ENCODE measurements around the gene FAU.
"Not testable (repeated sequence)": the region's sequence is repeated elsewhere in the genome, so short reads cannot be mapped to it uniquely, and the experiment has no call there.

FAU gene

DNA sequence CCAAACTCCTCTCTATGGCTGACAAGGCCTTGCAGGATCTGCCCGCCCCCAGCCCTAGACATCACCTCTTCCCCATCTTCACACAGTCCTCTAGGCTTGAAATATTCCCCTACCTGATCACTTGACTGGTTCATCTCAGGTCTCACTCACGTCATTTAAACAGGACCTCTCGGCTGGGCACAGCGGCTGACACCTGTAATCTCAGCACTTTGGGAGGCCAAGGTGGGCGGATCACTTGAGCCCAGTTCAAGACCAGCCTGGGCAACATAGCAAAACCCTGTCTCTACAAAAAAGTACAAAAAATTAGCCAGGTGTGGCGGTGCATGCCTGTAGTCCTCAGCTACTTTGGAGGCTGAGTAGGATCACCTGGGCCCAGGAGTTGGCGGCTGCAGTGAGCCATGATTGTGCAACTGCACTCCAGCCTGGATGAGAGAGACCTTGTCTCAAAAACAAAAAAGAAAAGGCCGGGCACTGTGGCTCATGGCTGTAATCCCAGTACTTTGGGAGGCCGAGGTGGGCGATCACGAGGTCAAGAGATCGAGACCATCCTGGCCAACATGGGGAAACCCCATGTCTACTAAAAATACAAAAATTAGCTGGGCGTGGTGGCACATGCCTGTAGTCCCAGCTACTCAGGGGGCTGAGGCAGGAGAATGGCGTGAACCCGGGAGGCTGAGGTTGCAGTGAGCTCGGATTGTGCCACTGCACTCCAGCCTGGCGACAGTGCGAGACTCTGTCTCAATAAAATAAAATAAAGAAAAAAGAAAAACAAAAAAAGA is 2.9 kb downstream of the FAU start:
- DNase-seq: not testable (repeated sequence)

DNA sequence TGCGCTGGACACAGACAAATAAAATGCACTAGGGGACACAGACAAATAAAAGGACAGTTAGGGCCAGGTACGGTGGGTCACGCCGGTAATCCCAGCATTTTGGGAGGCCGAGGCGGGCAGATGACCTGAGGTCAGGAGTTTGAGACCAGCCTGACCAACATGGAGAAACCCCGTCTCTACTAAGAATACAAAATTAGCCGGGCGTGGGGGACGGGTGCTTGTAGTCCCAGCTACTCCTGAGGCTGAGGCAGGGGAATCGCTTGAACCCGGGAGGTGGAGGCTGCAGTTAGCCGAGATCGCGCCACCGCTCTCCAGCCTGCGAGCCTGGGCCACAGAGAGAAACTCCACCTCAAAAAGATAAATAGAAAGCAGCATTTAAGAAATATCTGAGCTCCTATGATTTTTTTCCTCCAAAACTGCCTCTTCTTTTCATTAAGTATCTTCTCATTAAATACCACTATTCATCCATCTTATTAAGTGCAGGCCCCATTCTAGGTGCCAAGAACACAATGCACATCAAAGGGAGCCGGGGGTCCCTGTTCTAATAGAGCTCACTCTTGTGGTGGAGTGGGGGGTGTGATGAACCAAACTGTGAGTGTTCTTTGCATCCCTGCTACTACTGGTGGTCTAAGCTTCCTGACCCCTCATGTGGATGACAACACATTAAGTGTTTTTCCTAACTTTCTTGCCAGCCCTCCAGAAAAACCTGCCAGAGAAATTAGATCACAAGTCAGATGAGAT is 3.7 kb downstream of the FAU start:
- DNase-seq: no peak

DNA sequence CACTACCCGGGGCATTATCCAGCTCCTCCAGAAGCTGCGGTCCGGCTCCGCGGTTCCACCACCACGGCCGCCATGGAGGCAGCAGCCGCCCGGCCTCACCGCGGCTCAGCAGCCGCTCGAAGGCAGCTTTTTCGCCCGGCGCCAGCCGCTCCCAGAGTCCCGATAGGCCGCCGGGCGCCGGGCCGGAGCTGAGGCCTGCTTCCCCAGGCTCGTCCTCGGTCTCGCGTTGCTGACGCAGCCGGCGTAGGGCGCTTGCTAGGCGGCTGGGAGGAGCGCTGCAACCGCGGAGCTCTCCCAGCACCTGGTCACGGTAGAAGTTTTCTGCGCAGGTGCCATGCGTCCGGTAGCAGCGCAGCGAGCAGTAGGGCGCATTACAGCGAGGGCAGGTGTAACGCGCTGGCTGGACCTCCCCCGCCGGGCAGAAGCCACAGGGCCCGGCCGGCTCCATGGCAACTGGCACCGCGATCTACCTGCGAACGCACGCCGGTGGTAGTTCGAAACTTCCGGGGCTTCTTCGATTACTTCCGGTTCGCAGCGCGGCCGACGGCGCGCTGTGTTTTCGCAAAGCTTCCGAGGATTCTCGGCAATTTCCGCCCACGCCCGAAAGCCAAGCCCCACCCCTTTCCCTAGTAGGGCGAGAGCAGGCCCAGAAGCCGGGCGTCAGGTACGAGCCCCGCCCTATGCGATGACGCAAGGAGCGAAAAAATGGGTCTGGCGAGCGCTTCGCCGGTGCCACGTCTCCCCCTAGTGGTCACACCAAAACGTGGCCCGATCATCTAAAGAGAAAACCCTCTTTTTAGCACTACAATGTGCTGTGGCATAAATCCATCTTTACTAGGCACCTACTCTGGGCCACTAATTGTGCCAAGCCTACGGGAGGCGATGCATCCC is 4.5 kb downstream of the FAU start, which contains the start of gene ZNHIT2:
Gene ZNHIT2 (minus strand): TSS at position 496 of the 891 bp plus-strand sequence. CDS start 48 bp downstream, at position 448.
- peak; percentile 99 for DNase-seq

DNA sequence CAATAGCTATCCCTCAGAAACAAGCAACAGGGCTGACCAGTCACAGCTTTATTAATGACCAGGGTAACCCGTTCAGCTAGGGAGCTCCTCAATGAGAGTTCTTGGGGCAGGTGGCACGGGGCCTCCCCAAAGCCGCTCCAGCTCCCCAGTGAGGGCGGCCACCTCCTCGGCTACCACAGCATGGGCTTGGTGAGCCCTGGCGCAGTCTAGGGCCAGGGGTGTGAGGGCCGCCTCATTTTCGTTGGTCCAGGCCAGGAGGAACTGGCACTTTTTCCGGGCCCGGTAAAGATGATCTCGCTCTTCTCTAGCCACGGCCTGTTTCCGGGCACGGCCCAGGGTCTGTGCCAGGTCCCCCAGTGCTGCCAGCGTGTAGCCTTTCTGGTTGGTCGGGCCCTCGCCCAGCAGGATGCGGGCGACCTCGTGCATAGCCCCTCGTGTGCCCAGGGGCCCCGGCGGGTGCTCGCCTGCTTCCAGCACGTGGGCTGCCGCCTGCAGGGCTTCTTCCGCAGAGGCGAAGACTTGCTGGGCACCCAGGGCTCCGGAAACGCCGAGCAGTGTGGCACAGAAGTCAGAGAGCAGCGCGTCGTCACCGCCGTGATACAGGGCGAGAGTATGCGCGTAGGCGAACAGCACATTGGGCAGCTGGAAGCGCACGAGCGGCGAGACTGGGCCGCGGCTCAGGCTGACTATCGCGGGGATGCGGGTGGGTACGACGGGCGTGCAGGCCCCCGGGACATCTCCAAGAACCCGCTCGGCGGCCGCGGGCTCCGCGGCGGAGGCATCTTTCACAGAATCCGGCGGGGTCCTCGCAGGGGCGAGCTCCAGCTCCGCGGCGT is 5.3 kb downstream of the FAU start:
- DNase-seq: no peak

DNA sequence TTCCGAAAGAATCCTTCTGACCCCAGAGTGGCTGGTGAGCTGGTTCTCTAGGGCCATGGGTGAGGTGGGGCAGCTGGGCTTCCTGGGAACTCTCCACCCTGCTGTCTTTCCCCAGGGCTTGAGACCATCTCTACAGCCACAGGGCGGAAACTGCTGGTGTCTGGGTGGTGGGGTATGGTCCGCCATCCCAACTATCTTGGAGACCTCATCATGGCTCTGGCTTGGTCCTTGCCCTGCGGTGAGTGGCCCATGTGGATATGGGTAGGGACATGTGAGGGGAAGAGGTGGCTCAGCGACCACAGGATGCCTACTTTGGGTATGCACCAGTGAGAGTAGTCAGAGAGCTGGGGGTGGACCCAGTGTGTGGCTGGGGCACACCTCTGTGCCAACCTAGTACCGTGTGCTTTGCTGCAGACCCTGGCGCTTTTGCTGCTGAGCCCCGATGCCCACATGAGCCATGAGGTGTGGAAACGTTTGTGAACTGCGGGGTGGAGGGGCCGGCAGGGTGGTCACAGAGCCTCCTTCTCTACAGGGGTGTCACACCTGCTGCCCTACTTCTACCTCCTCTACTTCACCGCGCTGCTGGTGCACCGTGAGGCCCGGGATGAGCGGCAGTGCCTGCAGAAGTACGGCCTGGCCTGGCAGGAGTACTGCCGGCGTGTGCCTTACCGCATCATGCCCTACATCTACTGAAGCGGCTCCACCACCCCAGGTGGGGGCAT is 6.4 kb downstream of the FAU start:
- no peak for DNase-seq

DNA sequence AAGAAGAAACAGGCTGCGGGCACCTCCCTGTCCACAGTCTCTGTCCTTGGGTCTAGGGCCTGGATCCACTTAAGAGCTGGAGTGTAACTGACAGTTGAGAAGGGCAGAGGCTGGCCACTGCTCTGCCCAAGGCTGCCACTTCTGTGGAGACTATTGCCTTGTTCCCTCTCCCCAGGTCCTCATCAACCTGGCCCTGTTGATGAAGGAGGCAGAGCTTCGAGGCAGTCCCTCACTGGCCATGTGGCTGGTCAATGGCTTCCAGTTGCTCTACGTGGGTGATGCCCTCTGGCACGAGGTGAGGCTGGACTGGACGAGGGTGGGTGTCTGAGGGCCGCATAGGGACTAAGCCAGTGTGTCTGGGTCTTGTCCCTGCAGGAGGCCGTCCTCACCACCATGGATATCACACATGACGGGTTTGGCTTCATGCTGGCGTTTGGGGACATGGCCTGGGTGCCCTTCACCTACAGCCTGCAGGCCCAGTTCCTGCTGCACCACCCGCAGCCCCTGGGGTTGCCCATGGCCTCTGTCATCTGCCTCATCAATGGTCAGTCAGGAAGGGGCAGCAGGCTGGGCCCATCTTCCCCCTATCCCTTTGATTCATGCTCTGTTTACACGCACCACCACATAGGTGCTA is 7.3 kb downstream of the FAU start:
- DNase-seq: no peak

DNA sequence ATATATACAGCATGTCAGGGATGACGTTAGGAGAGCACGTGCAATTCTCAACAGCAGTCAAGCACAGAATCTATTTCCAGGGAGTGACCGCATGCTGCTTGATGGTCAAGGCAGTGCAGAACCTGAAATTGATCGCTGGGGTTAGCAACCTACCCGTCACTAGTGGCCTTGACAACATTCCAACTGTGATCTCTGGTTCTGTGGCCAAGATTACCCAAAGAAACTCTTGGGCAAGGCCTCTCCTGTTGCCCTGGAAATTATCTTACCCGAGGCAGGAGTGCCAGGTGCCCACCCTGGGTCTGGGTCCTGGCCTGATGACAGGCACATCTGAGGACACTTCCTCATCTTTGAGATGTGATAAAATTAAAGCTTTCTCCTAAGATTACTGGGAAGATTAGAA is 8.1 kb downstream of the FAU start:
- no peak for DNase-seq

DNA sequence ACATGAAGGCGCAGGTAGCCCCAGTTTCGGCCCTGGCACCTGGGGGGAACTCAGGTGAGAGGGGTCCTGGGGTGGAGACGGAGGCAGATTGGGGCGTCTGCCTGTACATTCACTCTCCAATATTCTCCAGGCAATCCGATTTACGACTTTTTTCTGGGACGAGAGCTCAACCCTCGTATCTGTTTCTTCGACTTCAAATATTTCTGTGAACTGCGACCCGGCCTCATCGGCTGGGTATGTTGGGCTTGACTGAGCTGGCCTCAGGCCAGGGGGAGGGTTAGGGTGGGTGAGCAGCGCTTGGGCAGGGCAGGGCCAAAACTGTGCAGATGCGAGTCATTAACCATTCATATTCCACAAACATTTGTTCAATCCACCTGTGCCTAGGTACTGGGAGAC is 8.6 kb downstream of the FAU start:
- no peak for DNase-seq

DNA sequence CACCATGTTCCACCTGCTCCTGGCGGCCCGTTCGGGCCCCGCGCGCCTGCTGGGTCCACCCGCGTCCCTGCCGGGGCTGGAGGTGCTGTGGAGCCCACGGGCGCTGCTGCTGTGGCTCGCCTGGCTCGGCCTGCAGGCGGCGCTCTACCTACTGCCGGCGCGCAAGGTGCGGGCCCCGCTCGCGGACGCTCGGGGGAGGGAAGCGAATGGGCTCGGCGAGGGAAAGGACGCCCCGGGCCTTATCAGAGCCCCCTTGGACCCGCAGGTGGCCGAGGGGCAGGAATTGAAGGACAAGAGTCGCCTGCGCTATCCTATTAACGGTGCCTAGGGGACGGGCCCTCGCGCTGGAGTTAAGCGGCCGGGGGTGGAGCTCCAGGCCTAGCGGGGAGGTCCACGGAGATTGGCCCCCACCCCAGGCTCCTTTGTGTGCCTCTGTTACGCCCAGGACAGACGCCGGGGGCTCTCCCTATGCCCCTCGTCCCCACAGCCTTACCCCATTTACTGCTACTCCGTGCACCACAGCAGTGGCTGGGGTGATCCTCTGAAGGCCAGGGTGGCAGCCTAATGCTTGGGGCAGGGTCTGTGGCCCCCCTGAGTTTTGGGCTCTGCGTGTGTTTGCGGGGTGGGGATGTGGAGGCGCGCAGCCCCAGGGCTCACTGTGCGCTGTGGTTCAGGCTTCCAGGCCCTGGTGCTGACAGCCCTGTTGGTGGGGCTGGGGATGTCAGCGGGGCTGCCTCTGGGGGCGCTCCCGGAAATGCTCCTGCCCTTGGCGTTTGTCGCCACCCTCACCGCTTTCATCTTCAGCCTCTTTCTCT is 9.2 kb downstream of the FAU start:
- peak; percentile 41 for DNase-seq

DNA sequence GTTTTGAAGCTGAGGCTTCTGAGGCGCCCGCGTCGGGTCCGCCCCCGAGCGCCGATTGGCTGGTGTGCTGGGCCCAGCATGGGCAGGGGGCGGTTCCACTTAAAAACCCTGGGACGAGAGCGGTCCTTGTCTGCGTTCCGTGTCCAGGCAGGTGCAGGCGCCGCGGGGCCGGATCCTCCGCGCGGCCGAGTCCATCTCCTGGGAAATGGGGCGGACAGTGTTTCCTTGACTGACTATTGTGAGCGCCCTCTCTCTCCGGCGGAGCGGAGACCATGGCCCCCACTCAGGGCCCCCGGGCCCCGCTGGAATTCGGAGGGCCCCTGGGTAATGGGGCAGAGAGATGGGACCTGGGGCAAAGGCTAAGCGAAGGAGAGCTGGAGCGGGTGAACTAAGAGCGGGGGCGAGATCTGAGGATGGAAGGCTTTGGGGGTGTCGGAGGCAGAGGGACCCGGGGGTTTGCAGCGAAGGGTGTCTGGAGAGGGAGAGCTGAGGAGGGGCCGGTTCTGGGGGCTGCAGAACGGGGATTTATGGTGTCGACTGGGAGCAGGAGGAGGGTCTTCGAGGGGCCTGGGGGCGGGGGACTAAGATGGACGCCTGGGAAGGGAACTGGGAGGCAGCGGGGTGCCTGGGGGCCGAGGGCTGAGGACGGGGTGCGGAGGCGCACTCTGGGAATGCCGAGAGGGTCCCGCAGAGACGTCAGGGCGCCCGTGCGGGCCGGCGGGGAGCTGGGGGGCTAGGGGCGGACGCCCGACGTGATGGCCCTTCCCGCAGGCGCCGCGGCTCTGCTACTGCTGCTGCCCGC is 10.0 kb downstream of the FAU start, which contains the start of gene TM7SF2:
Gene TM7SF2 (plus strand): TSS at position 129 of the 802 bp plus-strand sequence. CDS start 144 bp downstream, at position 273.
- DNase-seq: peak; percentile 97

DNA sequence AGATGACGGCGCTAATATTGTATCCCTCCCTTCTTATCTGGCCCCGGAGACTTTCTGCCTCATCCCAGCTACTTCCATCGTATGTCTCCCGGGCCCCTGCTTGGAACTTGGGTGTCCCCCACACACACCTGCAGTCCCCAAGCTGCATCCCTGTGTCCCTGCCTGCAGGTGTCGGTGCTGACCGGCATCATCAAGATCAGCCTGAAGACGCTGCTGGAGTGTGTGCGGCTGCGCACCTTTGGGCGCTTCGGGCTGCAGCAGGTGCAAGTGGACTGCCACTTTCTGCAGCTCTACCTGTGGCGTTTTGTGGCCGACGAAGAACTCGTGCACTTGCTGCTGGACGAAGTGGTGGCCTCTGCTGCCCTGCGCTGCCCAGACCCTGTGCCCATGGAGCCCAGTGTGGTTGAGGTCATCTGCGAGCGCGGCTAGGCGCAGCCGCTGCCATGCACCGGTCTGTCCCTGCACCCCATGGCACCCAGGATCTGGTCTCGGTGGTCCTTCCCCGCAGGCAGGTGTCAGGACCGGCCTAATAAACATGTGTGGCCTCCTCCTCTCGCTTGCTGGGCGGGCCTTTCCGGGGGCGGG is 10.7 kb downstream of the FAU start:
- DNase-seq: no peak

DNA sequence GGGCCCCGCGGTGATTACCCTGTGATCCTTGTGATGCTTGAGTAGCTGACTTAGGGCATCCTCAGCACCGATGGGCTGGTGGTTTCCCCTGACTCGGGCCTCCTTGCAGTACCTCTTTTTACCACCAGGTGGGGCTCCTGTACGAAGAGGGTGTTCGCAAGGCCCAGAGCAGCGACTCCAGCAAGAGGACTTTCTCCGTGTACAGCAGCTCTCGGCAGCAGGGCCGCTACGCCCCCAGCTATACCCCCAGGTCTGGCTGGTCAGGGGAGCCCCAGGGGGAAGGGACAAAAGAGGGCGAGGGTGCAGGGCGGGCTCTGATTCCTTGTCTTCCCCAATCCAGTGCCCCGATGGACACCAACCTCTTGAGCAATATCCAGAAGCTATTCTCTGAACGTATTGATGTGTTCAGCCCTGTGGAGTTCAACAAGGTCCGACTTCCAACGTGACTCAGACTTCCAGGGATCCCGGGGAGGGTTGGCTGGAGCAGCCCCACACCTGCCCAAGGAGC is 11.5 kb downstream of the FAU start:
- peak; percentile 79 for DNase-seq

DNA sequence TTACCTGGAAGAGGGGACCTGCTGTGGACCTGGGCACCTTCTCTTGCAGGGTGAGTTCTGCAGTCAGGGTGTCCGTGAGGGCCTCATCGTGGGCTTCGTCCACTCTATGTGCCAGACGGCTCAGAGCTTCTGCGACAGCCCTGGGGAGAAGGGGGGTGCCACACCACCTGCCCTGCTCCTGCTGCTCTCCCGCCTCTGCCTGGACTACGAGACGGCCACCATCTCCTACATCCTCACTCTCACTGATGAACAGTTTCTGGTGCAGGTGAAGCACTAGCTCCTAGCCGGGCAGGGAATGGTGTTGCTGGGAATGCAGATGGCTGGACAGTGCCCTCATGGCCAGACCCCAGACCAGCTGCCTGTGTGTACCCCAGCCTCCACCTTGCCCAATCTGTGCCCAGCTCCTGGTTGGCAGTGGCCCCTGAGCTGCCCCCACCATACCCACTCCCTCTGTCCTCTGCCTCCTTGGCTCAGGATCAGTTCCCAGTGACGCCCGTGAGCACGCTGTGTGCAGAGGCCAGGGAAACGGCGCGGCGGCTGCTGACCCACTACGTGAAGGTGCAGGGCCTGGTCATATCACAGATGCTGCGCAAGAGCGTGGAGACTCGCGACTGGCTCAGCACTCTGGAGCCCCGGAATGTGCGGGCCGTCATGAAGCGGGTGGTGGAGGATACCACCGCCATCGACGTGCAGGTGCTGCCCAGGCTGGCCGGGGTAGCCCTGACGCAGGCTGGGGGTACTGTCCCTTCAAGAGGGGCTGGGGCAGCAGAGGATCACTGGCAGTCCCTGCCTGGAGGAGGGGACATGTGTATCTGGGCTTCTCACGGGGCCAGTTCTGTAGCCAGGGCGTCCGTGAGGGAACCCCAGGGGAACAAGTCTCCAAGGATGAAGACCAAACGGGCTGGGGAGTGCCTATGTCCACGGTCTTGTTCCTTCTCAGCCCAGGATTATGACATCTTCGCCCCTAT is 12.4 kb downstream of the FAU start:
- no peak for DNase-seq

DNA sequence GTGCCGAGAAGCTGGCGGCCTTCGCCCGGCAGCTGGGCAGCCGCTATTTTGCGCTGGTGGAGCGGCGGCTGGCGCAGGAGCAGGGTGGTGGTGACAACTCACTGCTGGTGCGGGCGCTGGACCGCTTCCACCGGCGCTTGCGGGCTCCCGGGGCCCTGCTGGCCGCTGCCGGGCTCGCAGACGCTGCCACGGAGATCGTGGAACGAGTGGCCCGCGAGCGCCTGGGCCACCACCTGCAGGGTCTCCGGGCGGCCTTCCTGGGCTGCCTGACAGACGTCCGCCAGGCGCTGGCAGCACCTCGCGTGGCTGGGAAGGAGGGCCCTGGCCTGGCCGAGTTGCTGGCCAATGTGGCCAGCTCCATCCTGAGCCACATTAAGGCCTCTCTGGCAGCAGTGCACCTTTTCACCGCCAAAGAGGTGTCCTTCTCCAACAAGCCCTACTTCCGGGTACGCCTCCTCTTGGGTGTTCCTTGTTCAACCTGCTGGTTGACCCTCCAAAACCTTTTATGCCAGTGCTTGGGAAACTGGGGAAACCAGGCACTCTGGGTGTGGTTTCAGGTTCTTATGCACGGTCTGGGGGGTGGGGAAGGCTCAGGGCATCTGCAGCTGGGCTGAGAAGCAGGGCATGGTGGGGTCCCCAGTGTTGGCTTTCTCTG is 13.3 kb downstream of the FAU start:
- DNase-seq: no peak

DNA sequence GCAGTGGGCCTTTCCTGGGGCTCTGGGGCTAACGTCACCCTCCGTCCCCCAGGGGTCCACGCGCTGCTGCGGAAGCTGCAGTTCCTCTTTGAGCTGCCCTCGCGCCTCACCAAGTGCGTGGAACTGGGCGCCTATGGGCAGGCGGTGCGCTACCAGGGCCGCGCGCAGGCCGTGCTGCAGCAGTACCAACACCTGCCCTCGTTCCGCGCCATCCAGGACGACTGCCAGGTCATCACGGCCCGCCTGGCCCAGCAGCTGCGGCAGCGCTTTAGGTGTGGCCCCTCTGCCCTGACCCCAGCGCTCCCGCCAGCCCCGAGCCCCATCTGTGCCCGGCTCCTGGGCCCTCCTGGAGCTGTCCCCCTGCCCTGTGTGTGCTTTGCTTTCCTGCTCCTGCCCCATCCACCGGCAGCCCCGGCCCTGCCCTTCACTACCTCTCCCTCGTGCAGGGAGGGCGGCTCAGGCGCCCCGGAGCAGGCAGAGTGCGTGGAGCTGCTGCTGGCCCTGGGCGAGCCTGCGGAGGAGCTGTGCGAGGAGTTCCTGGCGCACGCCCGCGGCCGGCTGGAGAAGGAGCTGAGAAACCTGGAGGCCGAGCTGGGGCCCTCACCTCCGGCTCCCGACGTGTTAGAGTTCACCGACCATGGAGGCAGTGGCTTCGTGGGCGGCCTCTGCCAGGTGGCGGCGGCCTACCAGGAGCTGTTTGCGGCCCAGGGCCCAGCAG is 14.0 kb downstream of the FAU start:
- DNase-seq: no peak

DNA sequence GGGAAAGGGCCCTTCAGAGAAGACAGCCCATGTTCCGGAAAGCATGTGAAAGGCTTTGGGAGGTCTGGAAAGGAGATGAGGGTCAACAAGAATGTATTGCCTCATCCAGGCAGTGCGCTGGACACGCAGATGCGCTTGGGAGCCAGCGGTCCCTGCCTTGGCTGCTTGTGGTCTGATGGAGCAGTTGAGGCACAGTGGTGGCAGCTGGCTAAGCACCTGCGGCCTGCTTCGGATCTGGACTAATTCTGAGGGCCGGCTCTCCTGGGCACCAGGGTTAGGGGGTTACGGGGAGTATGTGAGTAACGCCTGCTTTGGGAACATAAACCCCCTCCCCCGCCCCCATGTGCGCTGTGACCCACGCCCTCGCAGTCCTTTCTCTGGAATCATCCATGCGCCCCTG is 14.9 kb downstream of the FAU start:
- no peak for DNase-seq
